Measurements from ENCODE around the gene SPSB1.

DNA sequence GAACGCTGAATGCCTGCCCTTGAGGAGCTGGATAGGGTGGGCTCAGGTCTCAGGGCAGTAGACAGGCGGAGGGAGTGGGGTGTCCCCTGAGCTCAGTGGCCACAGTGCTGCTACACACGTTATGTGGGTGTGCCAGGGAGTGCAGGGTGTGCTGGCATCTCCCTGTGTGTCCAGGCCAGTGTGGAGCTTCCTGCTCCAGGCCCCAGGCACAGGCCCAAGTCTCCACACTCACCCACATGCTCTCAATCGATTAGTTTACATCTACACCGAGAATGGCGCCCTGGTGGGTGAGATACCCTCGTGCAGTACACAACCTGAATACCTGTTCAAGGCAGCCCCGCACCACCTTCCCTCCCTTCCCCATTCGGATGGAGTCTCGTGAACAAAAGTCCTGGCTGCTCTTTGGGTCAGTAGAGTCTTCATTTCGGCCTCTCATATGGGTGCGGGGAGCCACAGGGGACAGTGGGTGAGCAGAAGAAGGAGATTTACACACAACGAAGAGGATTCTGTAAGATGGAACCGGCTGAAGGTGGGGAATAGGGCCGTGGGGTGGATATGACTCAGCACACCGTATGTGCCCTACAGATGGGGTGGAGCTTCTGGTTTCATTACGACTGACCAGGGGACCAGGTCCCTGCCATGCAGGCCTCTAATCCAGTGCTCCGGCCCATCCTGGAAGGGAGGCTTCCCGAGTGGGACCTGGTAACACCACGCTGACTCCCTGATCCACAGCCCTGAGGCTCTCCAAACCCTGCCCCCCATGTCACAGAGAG lies 93.3 kb downstream of the SPSB1 start:
- TF ChIP-seq POLR2A (IDR thresholded peaks at IDR 0.05): no peak
- TF ChIP-seq, protein P1, sequence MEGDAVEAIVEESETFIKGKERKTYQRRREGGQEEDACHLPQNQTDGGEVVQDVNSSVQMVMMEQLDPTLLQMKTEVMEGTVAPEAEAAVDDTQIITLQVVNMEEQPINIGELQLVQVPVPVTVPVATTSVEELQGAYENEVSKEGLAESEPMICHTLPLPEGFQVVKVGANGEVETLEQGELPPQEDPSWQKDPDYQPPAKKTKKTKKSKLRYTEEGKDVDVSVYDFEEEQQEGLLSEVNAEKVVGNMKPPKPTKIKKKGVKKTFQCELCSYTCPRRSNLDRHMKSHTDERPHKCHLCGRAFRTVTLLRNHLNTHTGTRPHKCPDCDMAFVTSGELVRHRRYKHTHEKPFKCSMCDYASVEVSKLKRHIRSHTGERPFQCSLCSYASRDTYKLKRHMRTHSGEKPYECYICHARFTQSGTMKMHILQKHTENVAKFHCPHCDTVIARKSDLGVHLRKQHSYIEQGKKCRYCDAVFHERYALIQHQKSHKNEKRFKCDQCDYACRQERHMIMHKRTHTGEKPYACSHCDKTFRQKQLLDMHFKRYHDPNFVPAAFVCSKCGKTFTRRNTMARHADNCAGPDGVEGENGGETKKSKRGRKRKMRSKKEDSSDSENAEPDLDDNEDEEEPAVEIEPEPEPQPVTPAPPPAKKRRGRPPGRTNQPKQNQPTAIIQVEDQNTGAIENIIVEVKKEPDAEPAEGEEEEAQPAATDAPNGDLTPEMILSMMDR (IDR thresholded peaks at IDR 0.05): no peak
